Activated CD4-positive, alpha-beta memory T cell treated with anti-CD3 and anti-CD28 coated beads for 36 hours (primary cell): ENCODE measurements around the gene ARL2. TPM values are rescaled to one million over a fixed set of nuclear protein-coding genes. Genes with fewer than 3 reads are reported as not detected.
"Not testable (repeated sequence)": the region's sequence is repeated elsewhere in the genome, so short reads cannot be mapped to it uniquely, and the experiment has no call there.

Experiments
- CTCF ChIA-PET: fragments of 350-600 bp; sonication (Branson Sonifier 250); formaldehyde crosslinking; loops from one replicate; lab custom pipeline; 2021; ENCODE audit warnings: antibody characterized with exemption, inconsistent platforms; lab: Charles Lee
- POLR2A ChIA-PET: fragments of 350-600 bp; sonication (Branson Sonifier 250); formaldehyde crosslinking; loops from one replicate; lab custom pipeline; 2021; ENCODE audit warnings: antibody characterized with exemption; lab: Charles Lee
- DNase-seq: peaks from one replicate; pipeline ENCODE4 v3.0.0-alpha.2; 2020
- H3K27ac Mint-ChIP-seq: one replicate; pipeline ENCODE4 v1.8.0; 2021; ENCODE audit warnings: mixed read lengths
- H3K27me3 Mint-ChIP-seq: one replicate; pipeline ENCODE4 v1.8.0; 2021; ENCODE audit warnings: mixed read lengths
- H3K36me3 Mint-ChIP-seq: one replicate; pipeline ENCODE4 v1.8.0; 2021; ENCODE audit warnings: mixed read lengths
- H3K4me1 Mint-ChIP-seq: one replicate; pipeline ENCODE4 v1.8.0; 2021; ENCODE audit warnings: low read depth, mixed read lengths
- H3K4me3 Mint-ChIP-seq: one replicate; pipeline ENCODE4 v1.8.0; 2021; ENCODE audit warnings: mild to moderate bottlenecking, mixed read lengths
- H3K9me3 Mint-ChIP-seq: one replicate; pipeline ENCODE4 v1.8.0; 2021; ENCODE audit warnings: mixed read lengths
- intact Hi-C: fragments of 100-400 bp; cut with micrococcal nuclease; formaldehyde crosslinking; loops from one replicate; pipeline ENCODE4 v1.15.1; 2023
- total RNA-seq, 2 experiments: library from RNA; stranded (reverse); gene quantifications; one replicate each; pipeline ENCODE4 v1.2.3, GENCODE V29; 2021

The ARL2 gene
- 100 to 1,000 TPM; 104 to 109 TPM for total RNA-seq

- H3K9me3 Mint-ChIP-seq: no peaks in the 10 kb centered on the region
- intact Hi-C loops: loop anchor here (1.0 to 5.0 kb wide), 8 partner anchors 13 to 167 kb away; partner anchors contain the start of genes ATG2A, CDCA5, PPP2R5B and SNX15
- POLR2A ChIA-PET: interaction anchor here (1.0 to 3.2 kb wide), 13 partner anchors 8 to 203 kb away, joined by 3 to 13 read pairs (median 5); partner anchors contain the start of genes FAU, MAJIN, MEN1 and MRPL49
- H3K27me3 Mint-ChIP-seq: no peaks in the 10 kb centered on the region
- H3K4me3 Mint-ChIP-seq: peak within 1 kb of the TSS; percentile 87
- peaks cover 11% of the 10 kb centered on the region for H3K36me3 Mint-ChIP-seq
- peak within 1 kb of the TSS; percentile 98 for H3K27ac Mint-ChIP-seq
- CTCF ChIA-PET: interaction anchor here (0.6 to 6.0 kb wide), 44 partner anchors 11 to 517 kb away, joined by 3 to 59 read pairs (median 4); partner anchors contain the start of genes BATF2, CDC42BPG, CDCA5 and EHD1
- peaks cover 25% of the 10 kb centered on the region for H3K4me1 Mint-ChIP-seq
- peak; percentile 89 for DNase-seq
Observed at GRCh38 chr11:65013888-65014725, at the start of gene ARL2. Gene ARL2 (plus strand): TSS chr11:65014160. CDS start chr11:65014208, 48 bp downstream.

GRCh38 chr11:64967375-64967774, 46.6 kb upstream of the ARL2 start:
- H3K36me3 Mint-ChIP-seq: no peaks in the 10 kb centered on the region
- no peaks in the 10 kb centered on the region for H3K27me3 Mint-ChIP-seq
- no peaks in the 10 kb centered on the region for H3K9me3 Mint-ChIP-seq
- peaks cover 51% of the 10 kb centered on the region for H3K4me1 Mint-ChIP-seq
- H3K4me3 Mint-ChIP-seq: no peak overlapping the region
- intact Hi-C loops: no loop called here
- POLR2A ChIA-PET: no interaction called here
- CTCF ChIA-PET: interaction anchor here (0.6 to 1.0 kb wide), 2 partner anchors 79 to 116 kb away, joined by 3 read pairs; no protein-coding TSS in a partner anchor
- H3K27ac Mint-ChIP-seq: peak overlapping the region; percentile 60
- peak; percentile 42 for DNase-seq

- ChIA-PET POLR2A (interaction anchor here (0.6 kb wide), 2 partner anchors 104 to 763 kb away, joined by 3 to 6 read pairs; no protein-coding TSS in a partner anchor), CTCF (interaction anchor here (0.6 kb wide), 2 partner anchors 153 to 547 kb away, joined by 3 to 4 read pairs; partner anchors contain the start of gene MRPL49)
- no peak for DNase-seq
- Mint-ChIP-seq H3K36me3 (no peaks in the 10 kb centered on the region), H3K27me3 (no peaks in the 10 kb centered on the region), H3K27ac (peak overlapping the region; percentile 57), H3K4me3 (no peak overlapping the region), H3K4me1 (peaks cover 51% of the 10 kb centered on the region), H3K9me3 (no peaks in the 10 kb centered on the region)
- intact Hi-C loops: no loop called here
Observed at GRCh38 chr11:64969209-64969608, 44.8 kb upstream of the ARL2 start.

DNA sequence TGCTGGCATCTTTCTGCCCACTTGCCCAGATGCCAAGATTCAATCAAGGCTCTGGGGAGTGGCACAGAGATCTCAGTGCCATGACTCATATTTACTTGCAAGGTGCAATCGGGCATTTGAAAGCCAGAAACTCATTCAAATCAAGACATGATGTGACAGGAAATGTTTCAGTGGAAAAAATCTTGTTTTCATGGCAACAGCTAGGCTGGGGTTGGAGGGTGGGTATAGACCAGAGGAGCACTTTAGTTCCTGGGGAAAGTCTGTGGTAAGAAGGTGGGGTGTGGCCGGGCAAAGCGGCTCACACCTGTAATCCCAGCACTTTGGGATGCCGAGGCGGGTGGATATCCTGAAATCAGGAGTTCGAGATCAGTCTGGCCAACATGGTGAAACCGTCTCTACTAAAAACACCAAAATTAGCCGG, 43.2 kb upstream of the ARL2 start:
- ChIA-PET CTCF (no interaction called here), POLR2A (interaction anchor here (1.1 kb wide), 1 partner anchor 46 kb away, joined by 6 read pairs; the partner anchor contains the start of gene PPP2R5B)
- H3K36me3 Mint-ChIP-seq: no peaks in the 10 kb centered on the region
- peaks cover 45% of the 10 kb centered on the region for H3K4me1 Mint-ChIP-seq
- peak overlapping the region; percentile 90 for H3K27ac Mint-ChIP-seq
- DNase-seq: peak; percentile 67
- no peaks in the 10 kb centered on the region for H3K9me3 Mint-ChIP-seq
- peak overlapping the region; percentile 66 for H3K4me3 Mint-ChIP-seq
- intact Hi-C loops: loop anchor here (5.0 kb wide), 2 partner anchors 53 to 103 kb away; partner anchors contain the start of gene ATG2A
- H3K27me3 Mint-ChIP-seq: no peaks in the 10 kb centered on the region

GRCh38 chr11:64971421-64972233, 42.3 kb upstream of the ARL2 start, which contains the start of gene MAJIN:
Gene MAJIN (minus strand): TSS chr11:64972108. CDS start chr11:64959405, 12,703 bp downstream.
- ChIA-PET CTCF (interaction anchor here (1.0 to 1.3 kb wide), 2 partner anchors 27 to 43 kb away, joined by 3 read pairs; partner anchors contain the start of gene ARL2), POLR2A (interaction anchor here (1.0 to 1.1 kb wide), 2 partner anchors 42 to 47 kb away, joined by 4 to 6 read pairs; partner anchors contain the start of genes ARL2 and PPP2R5B)
- intact Hi-C loops: loop anchor here (5.0 kb wide), 2 partner anchors 54 to 104 kb away; partner anchors contain the start of gene ATG2A
- Mint-ChIP-seq H3K27me3 (no peaks in the 10 kb centered on the region), H3K27ac (peak within 1 kb of the TSS; percentile 90), H3K36me3 (no peaks in the 10 kb centered on the region), H3K9me3 (no peaks in the 10 kb centered on the region), H3K4me1 (peaks cover 38% of the 10 kb centered on the region), H3K4me3 (peak within 1 kb of the TSS; percentile 66)
- DNase-seq: peak; percentile 91

DNA sequence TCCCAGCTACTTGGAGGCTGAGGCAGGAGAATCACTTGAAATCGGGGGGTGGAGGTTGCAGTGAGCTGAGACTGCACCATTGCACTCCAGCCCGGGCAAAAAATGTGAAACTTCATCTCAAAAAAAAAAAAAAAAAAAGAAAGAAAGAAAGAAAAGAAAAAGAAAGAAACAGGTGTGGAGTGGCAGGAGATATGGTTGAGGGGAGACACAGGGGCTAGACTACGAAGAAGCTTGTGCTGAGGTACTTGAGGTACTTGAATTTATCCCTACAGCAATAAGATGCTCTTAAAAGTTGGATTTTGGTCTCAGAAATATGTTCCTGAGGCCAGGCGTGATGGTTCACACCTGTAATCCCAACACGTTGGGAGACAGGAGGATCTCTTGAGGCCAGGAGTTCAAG, 39.8 kb upstream of the ARL2 start:
- intact Hi-C loops: loop anchor here (5.0 kb wide), 2 partner anchors 57 to 107 kb away; partner anchors contain the start of gene ATG2A

DNA sequence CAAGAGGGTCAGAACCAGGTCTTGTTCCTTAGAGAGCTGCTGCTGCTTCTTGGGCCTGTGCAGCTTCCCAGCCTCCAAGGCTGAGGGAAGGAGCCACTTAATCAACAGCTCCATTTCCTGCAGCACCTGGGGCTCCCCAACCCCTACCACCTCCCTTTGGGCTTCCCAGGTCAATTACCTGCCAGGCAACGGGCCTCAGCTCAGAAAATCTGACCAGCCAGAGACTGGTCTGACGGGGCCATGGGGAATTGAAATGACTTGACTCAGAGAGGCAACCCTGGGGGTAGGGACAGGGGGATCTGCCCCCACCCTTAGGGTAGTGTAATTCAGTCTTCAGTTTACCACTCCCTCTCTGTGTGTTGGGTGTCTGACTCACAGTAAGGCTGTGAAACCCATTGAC, 37.3 kb upstream of the ARL2 start:
- ChIA-PET POLR2A (no interaction called here), CTCF (interaction anchor here (1.2 kb wide), 1 partner anchor 111 kb away, joined by 3 read pairs; no protein-coding TSS in a partner anchor)
- no peak for DNase-seq
- H3K36me3 Mint-ChIP-seq: no peaks in the 10 kb centered on the region
- no peak overlapping the region for H3K4me3 Mint-ChIP-seq
- H3K27ac Mint-ChIP-seq: no peak overlapping the region
- H3K27me3 Mint-ChIP-seq: no peaks in the 10 kb centered on the region
- peaks cover 4% of the 10 kb centered on the region for H3K4me1 Mint-ChIP-seq
- intact Hi-C loops: no loop called here
- no peaks in the 10 kb centered on the region for H3K9me3 Mint-ChIP-seq

More for the DNA sequence above, 39.8 kb upstream of the ARL2 start:
- no peak for DNase-seq
- CTCF ChIA-PET: no interaction called here
- POLR2A ChIA-PET: no interaction called here
- H3K4me3 Mint-ChIP-seq: no peak overlapping the region
- H3K27ac Mint-ChIP-seq: no peak overlapping the region
- H3K36me3 Mint-ChIP-seq: no peaks in the 10 kb centered on the region
- no peaks in the 10 kb centered on the region for H3K9me3 Mint-ChIP-seq
- peaks cover 20% of the 10 kb centered on the region for H3K4me1 Mint-ChIP-seq
- H3K27me3 Mint-ChIP-seq: no peaks in the 10 kb centered on the region

DNA sequence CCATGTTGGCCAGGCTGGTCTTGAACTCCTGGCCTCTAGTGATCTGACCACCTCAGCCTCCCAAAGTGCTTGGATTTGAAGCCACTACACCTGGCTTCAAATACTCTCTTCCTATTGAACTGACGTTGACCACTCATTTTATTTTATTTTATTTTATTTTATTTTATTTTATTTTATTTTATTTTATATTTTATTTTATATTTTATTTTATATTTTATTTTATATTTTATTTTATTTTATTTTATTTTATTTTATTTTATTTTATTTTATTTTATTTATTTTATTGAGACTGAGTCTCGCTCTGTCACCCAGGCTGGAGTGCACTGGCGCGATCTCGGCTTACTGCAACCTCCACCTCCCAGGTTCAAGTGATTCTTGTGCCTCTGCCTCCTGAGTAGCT, 30.6 kb upstream of the ARL2 start:
- H3K27ac Mint-ChIP-seq, H3K36me3 Mint-ChIP-seq, POLR2A ChIA-PET, CTCF ChIA-PET, H3K27me3 Mint-ChIP-seq, DNase-seq, H3K4me1 Mint-ChIP-seq, intact Hi-C loops, H3K4me3 Mint-ChIP-seq, H3K9me3 Mint-ChIP-seq: not testable (repeated sequence)

GRCh38 chr11:64987998-64988854, 25.7 kb upstream of the ARL2 start:
- H3K27ac Mint-ChIP-seq: no peak overlapping the region
- no peaks in the 10 kb centered on the region for H3K9me3 Mint-ChIP-seq
- peaks cover 2% of the 10 kb centered on the region for H3K27me3 Mint-ChIP-seq
- no peaks in the 10 kb centered on the region for H3K36me3 Mint-ChIP-seq
- intact Hi-C loops: no loop called here
- no peak overlapping the region for H3K4me3 Mint-ChIP-seq
- ChIA-PET CTCF (interaction anchor here (1.0 kb wide), 1 partner anchor 26 kb away, joined by 3 read pairs; the partner anchor contains the start of gene ARL2), POLR2A (no interaction called here)
- no peak for DNase-seq
- peaks cover 13% of the 10 kb centered on the region for H3K4me1 Mint-ChIP-seq

- no peaks in the 10 kb centered on the region for H3K36me3 Mint-ChIP-seq
- H3K9me3 Mint-ChIP-seq: no peaks in the 10 kb centered on the region
- intact Hi-C loops: no loop called here
- peaks cover 2% of the 10 kb centered on the region for H3K27me3 Mint-ChIP-seq
- ChIA-PET POLR2A (no interaction called here), CTCF (no interaction called here)
- H3K27ac Mint-ChIP-seq: peak overlapping the region; percentile 8
- no peak for DNase-seq
- H3K4me1 Mint-ChIP-seq: peaks cover 13% of the 10 kb centered on the region
- no peak overlapping the region for H3K4me3 Mint-ChIP-seq
Observed at GRCh38 chr11:64989416-64989815, 24.5 kb upstream of the ARL2 start.
